LNCaP clone FGC (cell line): ENCODE results near the gene RSPRY1.
"Not testable (repeated sequence)": the region's sequence is repeated elsewhere in the genome, so short reads cannot be mapped to it uniquely, and the experiment has no call there.

Source experiments
- DNase-seq: peaks from one replicate; pipeline ENCODE4 v3.0.0-alpha.2; 2011; ENCODE audit warnings: low read depth
- H3K4me3 ChIP-seq: 2 replicates; pipeline ENCODE4 v1.5.1; 2011; ENCODE audit warnings: mild to moderate bottlenecking, low read depth, low read length, control low read depth
- TF ChIP-seq, protein P1 (sequence below): IDR thresholded peaks from 2 replicates; pipeline ENCODE4 v1.5.1; 2012; ENCODE audit warnings: mild to moderate bottlenecking; ENCODE audit not compliant: control insufficient read depth, insufficient read depth; ENCODE audit errors: extremely low read depth

RSPRY1 gene

GRCh38 chr16:57262841-57263540, 76.9 kb downstream of the RSPRY1 start:
- H3K4me3 ChIP-seq = no peak overlapping the region

DNA sequence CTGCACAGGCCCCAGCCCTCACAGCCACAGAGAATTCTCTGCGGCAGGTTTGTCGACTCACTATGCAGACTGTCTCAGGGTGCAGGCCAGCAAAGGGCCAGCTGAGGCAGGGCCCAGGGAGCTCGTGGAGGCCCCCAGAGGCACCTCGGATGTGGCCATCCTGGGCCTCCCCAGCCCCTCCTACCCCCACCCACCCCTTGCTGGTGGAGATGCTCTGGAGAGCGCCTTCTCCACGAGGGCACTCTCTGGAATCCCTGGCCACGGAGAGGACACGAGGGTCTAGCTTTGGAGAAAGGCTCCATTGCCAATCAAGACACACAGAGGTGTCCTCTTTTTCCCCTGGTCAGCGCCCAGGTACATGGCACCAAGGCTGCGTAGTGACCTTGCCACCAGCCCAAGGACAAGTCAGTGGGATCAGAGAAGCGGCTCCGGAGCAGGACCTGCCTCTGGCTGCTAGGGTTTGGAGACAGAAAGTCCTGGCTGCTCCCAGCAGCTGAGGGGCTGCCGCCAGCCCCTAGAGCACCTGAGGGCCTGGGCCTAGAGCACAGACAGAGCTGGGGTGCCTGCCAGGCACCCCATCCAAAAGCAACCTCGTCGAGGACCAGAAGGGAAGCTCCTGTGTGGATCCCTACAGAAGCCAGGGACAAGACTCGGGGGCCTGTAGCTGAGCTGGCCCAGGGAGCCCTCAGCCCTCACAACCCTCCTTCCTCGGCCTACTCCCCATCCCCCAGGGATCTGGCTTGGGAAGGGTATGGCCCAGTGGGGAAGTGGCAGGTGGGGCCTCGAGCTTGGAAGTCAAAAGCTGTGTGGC, 77.6 kb downstream of the RSPRY1 start:
- no peak for DNase-seq
- H3K4me3 ChIP-seq = no peak overlapping the region
- TF ChIP-seq, protein P1, sequence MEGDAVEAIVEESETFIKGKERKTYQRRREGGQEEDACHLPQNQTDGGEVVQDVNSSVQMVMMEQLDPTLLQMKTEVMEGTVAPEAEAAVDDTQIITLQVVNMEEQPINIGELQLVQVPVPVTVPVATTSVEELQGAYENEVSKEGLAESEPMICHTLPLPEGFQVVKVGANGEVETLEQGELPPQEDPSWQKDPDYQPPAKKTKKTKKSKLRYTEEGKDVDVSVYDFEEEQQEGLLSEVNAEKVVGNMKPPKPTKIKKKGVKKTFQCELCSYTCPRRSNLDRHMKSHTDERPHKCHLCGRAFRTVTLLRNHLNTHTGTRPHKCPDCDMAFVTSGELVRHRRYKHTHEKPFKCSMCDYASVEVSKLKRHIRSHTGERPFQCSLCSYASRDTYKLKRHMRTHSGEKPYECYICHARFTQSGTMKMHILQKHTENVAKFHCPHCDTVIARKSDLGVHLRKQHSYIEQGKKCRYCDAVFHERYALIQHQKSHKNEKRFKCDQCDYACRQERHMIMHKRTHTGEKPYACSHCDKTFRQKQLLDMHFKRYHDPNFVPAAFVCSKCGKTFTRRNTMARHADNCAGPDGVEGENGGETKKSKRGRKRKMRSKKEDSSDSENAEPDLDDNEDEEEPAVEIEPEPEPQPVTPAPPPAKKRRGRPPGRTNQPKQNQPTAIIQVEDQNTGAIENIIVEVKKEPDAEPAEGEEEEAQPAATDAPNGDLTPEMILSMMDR = no peak

More at GRCh38 chr16:57262841-57263540, 76.9 kb downstream of the RSPRY1 start:
- TF ChIP-seq, protein P1 = no peak
- DNase-seq = no peak

DNA sequence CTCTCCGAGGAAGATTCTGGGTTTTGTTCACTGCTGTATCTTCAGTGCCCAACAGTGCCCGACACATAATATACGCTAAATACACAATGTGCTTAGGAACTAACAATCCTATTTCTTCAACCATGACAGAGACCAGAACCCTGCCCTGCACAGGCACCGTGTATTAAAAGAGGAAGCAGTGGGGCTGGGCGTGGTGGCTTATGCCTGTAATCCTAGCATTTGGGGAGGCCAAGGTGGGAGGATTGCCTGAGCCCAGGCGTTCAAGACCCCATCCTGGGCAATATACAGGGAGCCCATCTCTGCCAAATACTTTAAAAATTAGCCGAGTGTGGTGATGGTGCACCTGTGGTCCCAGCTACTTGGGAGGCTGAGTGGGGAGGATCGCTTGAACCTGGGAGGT, 78.3 kb downstream of the RSPRY1 start:
- no peak overlapping the region for H3K4me3 ChIP-seq
- TF ChIP-seq, protein P1 = no peak
- no peak for DNase-seq

GRCh38 chr16:57264950-57265371, 78.8 kb downstream of the RSPRY1 start:
- TF ChIP-seq, protein P1 = no peak
- no peak overlapping the region for H3K4me3 ChIP-seq
- DNase-seq = no peak

- no peak overlapping the region for H3K4me3 ChIP-seq
- TF ChIP-seq, protein P1 = no peak
- peak; percentile 63 for DNase-seq
Measured at GRCh38 chr16:57265850-57266530, 79.9 kb downstream of the RSPRY1 start.

- no peak for DNase-seq
- TF ChIP-seq, protein P1 = no peak
- no peak overlapping the region for H3K4me3 ChIP-seq
Measured at GRCh38 chr16:57266531-57267260, 80.6 kb downstream of the RSPRY1 start.

GRCh38 chr16:57267343-57267742, 81.2 kb downstream of the RSPRY1 start:
- not testable (repeated sequence) for DNase-seq, H3K4me3 ChIP-seq
